HepG2 (cell line): Measurements from ENCODE around the gene BICDL2.
A peak's percentile ranks its signal among the peaks of the same experiment; 100 is the strongest.

Source experiments
- CHCHD3 ChIP-seq: sonication (generic); formaldehyde crosslinking; IDR thresholded peaks from 2 replicates; pipeline ENCODE4 v1.8.0; 2022; ENCODE audit warnings: mild to moderate bottlenecking, missing genetic modification reagents, moderate library complexity
- EZH2 ChIP-seq: conservative IDR thresholded peaks from 2 replicates; pipeline ENCODE4 v1.6.1; 2012; ENCODE audit warnings: mild to moderate bottlenecking, low read depth, low read length, moderate library complexity
- MEIS1 ChIP-seq: sonication (generic); formaldehyde crosslinking; IDR thresholded peaks from 2 replicates; pipeline ENCODE4 v1.9.0; 2021; ENCODE audit warnings: mild to moderate bottlenecking, missing genetic modification reagents, moderate library complexity, borderline replicate concordance
- RFX5 ChIP-seq: IDR thresholded peaks from 2 replicates; pipeline ENCODE4 v1.6.1; 2011; ENCODE audit warnings: low read depth, low read length, improper control_type of control experiment
- TF ChIP-seq, protein P1 (sequence below): sonication (generic); formaldehyde crosslinking; IDR thresholded peaks from 2 replicates; pipeline ENCODE4 v1.5.0; 2020; ENCODE audit warnings: mild to moderate bottlenecking, missing genetic modification reagents, moderate library complexity

DNA sequence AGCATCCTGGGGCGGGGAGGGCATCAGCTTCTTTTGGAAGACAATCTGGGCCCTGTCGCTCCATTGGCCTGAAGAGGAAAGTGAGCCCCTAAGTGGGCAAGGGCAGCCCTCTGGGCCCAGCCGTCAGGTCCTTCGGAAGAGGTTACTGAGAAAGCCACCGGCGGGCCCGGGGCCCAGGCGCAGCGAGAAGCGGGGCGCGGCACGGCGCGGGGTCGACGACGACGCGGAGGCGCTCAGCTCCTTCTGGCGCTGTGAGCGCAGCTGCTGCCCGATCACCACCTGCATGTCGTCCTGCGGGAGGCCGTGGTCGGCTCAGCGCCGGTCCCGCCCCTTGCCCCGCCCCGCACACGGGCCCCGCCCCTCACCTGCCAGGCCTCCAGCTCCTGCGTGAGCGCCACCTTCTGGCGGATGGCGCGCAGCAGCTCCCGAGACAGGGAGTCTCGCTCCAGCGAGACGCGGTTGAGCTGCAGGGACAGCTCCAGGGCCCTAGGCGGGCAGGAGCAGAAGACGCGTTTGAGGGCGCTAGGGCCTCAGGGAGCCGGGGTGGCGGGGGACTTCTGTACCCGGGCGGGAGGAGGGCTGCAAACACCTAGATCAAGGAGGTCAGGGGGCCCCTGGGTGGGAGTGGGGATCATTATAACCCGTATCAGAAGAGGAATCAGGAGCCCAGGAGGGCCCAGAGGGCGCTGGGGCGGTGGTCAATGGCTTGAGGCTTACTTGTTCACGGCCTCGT lies 8.6 kb downstream of the BICDL2 start:
- TF ChIP-seq MEIS1 (CRISPR knock-in tag) (no peak), EZH2 (no peak), CHCHD3 (CRISPR knock-in tag) (no peak), RFX5 (no peak)
- TF ChIP-seq, protein P1, sequence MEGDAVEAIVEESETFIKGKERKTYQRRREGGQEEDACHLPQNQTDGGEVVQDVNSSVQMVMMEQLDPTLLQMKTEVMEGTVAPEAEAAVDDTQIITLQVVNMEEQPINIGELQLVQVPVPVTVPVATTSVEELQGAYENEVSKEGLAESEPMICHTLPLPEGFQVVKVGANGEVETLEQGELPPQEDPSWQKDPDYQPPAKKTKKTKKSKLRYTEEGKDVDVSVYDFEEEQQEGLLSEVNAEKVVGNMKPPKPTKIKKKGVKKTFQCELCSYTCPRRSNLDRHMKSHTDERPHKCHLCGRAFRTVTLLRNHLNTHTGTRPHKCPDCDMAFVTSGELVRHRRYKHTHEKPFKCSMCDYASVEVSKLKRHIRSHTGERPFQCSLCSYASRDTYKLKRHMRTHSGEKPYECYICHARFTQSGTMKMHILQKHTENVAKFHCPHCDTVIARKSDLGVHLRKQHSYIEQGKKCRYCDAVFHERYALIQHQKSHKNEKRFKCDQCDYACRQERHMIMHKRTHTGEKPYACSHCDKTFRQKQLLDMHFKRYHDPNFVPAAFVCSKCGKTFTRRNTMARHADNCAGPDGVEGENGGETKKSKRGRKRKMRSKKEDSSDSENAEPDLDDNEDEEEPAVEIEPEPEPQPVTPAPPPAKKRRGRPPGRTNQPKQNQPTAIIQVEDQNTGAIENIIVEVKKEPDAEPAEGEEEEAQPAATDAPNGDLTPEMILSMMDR (CRISPR knock-in tag): peak; percentile 95
